Gastroesophageal sphincter (tissue), 4 donors: ENCODE data around the gene TMCC3. TPM values are rescaled to one million over a fixed set of nuclear protein-coding genes. Genes with fewer than 3 reads are reported as not detected.

Experiments used
- ATAC-seq: fragments of 150-250 bp; one replicate; pipeline ENCODE4 v1.9.1; 2016; ENCODE audit warnings: mild to moderate bottlenecking, moderate library complexity
- H3K27ac ChIP-seq, 4 donors: fragments of 200-600 bp; sonication (generic) in 3 of 4; 1 replicate in 3 of 4; 2 replicates in 1 of 4; pipeline ENCODE4 v1.5.1; 2016 to 2019
- H3K27me3 ChIP-seq: fragments of 200-600 bp; sonication (generic); one replicate; pipeline ENCODE4 v1.5.1; 2019
- H3K36me3 ChIP-seq, 2 donors: fragments of 200-600 bp; sonication (generic); one replicate each; pipeline ENCODE4 v1.5.1; 2019; ENCODE audit warnings: control low read depth in 1 of 2
- H3K4me1 ChIP-seq, 3 donors: fragments of 200-600 bp; sonication (generic); 1 replicate in 2 of 3; 2 replicates in 1 of 3; pipeline ENCODE4 v1.5.1; 2016 to 2019; ENCODE audit warnings: control low read depth in 2 of 3
- H3K4me3 ChIP-seq, 2 donors: fragments of 200-600 bp; sonication (generic); one replicate each; pipeline ENCODE4 v1.5.1; 2019; ENCODE audit warnings: mild to moderate bottlenecking in 1 of 2, moderate library complexity in 1 of 2
- H3K9me3 ChIP-seq, 3 donors: fragments of 200-600 bp; sonication (generic); one replicate each; pipeline ENCODE4 v1.5.1; 2017 to 2019; ENCODE audit warnings: control low read depth in 2 of 3
- CTCF ChIP-seq, 4 experiments: fragments of 200-600 bp in 2 of 4; fragments of 450-650 bp in 2 of 4; sonication (generic) in 1 of 4; IDR thresholded peaks; one replicate each; pipeline ENCODE4 v1.5.1; 2017 to 2019; ENCODE audit warnings: antibody characterized with exemption in 4 of 4, mild to moderate bottlenecking in 2 of 4, moderate library complexity in 2 of 4
- EP300 ChIP-seq: sonication (generic); formaldehyde crosslinking; IDR thresholded peaks from one replicate; pipeline ENCODE4 v1.6.1; 2017; ENCODE audit warnings: antibody characterized with exemption, mild to moderate bottlenecking
- POLR2A ChIP-seq, 2 donors: fragments of 450-650 bp; IDR thresholded peaks; one replicate each; pipeline ENCODE4 v1.6.1; 2017; ENCODE audit warnings: antibody characterized with exemption in 2 of 2, mild to moderate bottlenecking in 2 of 2, moderate library complexity in 1 of 2
- POLR2AphosphoS5 ChIP-seq: sonication (generic); formaldehyde crosslinking; IDR thresholded peaks from one replicate; pipeline ENCODE4 v1.6.1; 2017; ENCODE audit warnings: antibody characterized with exemption
- WGBS, 2 donors: methylation state at CpG; one replicate each; pipeline ENCODE4 v1.1.5; 2018; ENCODE audit warnings: low coverage in 1 of 2; 5-methylcytosine and 5-hydroxymethylcytosine counted together
- total RNA-seq, 4 donors: library from RNA; depleted of rRNA; stranded (reverse); fragments of >200 nt; gene quantifications; one replicate each; pipeline ENCODE4 v1.1.0, GENCODE V29; 2016

The TMCC3 gene
- total RNA-seq, 4 donors from 2014 or later = 9.2 to 24.7 (median 20.2) TPM

DNA sequence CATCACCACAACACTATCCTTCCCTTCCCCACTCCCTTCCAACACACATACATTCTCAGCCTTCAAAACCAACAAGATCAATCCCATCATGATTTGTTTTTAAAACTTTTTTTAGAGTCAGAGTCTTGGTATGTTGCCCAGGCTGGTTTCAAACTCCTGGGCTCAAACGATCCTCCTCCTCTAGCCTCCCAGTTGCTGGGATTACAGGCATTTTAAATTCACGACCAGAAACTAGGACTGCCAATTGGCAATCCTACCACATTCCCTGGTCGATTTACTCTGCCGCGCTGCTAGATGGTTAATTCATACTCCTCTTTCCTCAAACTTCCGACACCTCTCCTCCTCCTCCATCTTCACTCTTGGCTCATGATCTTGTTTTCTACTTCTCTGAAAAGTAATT is 37.5 kb upstream of the TMCC3 start:
- Histone ChIP-seq H3K36me3 (no peaks in the 10 kb centered on the region), H3K27ac (peak overlapping the region in 3 of 4 donors; percentile 2 to 47 (median 14)), H3K4me1 (peaks cover 0 to 36% (median 6%) of the 10 kb centered on the region in 3 donors), H3K27me3 (no peaks in the 10 kb centered on the region), H3K4me3 (no peak overlapping the region), H3K9me3 (no peaks in the 10 kb centered on the region)
- TF ChIP-seq CTCF (IDR thresholded peaks at IDR 0.05) (no peak), POLR2A (IDR thresholded peaks at IDR 0.05) (no peak), EP300 (no peak), POLR2AphosphoS5 (no peak)
- no peak for ATAC-seq
- 57 to 59% methylated on average over 6 of the region's 6 CpGs for WGBS, 2 donors

GRCh38 chr12:94686834-94687628 is 36.7 kb upstream of the TMCC3 start:
- no peak for ATAC-seq
- no peaks in the 10 kb centered on the region for H3K9me3 ChIP-seq
- H3K27me3 ChIP-seq = no peaks in the 10 kb centered on the region
- peak overlapping the region in 1 of 4 donors; percentile 14 for H3K27ac ChIP-seq
- H3K4me3 ChIP-seq = no peak overlapping the region
- no peaks in the 10 kb centered on the region for H3K36me3 ChIP-seq
- H3K4me1 ChIP-seq = peaks cover 0 to 36% (median 6%) of the 10 kb centered on the region in 3 donors
- WGBS, 2 donors = 55 to 69% methylated on average over 6 of the region's 6 CpGs
- no peak for TF ChIP-seq EP300
- TF ChIP-seq POLR2AphosphoS5 = no peak

DNA sequence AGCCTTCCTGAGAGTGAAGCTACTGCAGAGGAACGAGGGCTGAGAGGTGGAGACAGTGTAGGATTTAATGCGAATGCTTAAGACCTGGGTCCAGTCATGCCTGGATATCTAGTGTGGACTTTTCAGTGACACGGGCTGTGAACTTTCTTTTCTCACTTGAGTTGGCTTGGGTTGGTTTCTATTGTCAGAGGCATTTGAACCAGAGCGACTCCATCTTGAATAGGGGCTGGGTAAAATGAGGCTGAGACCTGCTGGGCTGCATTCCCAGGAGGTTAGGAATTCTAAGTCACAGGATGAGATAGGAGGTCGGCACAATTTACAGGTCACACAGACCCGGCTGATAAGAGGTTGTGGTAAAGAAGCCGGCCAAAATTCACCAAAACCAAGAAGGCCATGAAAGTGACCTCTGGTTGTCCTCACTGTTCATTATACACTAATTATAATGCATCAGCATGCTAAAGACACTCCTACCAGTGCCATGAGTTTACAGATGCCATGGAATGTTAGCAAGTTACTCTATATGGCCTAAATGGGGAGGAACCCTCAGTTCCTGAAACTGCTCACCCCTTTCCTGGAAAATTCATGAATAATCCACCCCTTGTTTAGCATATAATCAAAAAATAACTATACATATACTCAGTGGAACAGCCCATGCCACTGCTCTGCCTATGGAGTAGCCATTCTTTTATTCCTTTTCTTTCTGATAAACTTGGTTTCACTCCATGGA is 34.2 kb upstream of the TMCC3 start:
- 98 to 100% methylated on average over 6 to 7 of the region's 7 CpGs for WGBS, 2 donors
- H3K27me3 ChIP-seq = no peaks in the 10 kb centered on the region
- no peaks in the 10 kb centered on the region for H3K36me3 ChIP-seq
- no peak for TF ChIP-seq EP300
- TF ChIP-seq CTCF (IDR thresholded peaks at IDR 0.05) = no peak
- TF ChIP-seq POLR2A (IDR thresholded peaks at IDR 0.05) = no peak
- no peak for TF ChIP-seq POLR2AphosphoS5
- no peak overlapping the region for H3K27ac ChIP-seq
- no peak for ATAC-seq
- H3K4me3 ChIP-seq = no peak overlapping the region
- H3K4me1 ChIP-seq = peaks cover 0 to 21% (median 0%) of the 10 kb centered on the region in 3 donors
- H3K9me3 ChIP-seq = no peaks in the 10 kb centered on the region

- H3K36me3 ChIP-seq = no peaks in the 10 kb centered on the region
- ATAC-seq = no peak
- 74 to 86% methylated on average over 4 of the region's 4 CpGs for WGBS, 2 donors
- H3K27me3 ChIP-seq = no peaks in the 10 kb centered on the region
- TF ChIP-seq EP300 = no peak
- no peak for TF ChIP-seq POLR2AphosphoS5
- TF ChIP-seq CTCF (IDR thresholded peaks at IDR 0.05) = no peak
- no peak for TF ChIP-seq POLR2A (IDR thresholded peaks at IDR 0.05)
- H3K27ac ChIP-seq = no peak overlapping the region
- H3K9me3 ChIP-seq = no peaks in the 10 kb centered on the region
- H3K4me3 ChIP-seq = no peak overlapping the region
- peaks cover 0 to 31% (median 0%) of the 10 kb centered on the region in 3 donors for H3K4me1 ChIP-seq
Observed at GRCh38 chr12:94679554-94680195, 29.3 kb upstream of the TMCC3 start.

DNA sequence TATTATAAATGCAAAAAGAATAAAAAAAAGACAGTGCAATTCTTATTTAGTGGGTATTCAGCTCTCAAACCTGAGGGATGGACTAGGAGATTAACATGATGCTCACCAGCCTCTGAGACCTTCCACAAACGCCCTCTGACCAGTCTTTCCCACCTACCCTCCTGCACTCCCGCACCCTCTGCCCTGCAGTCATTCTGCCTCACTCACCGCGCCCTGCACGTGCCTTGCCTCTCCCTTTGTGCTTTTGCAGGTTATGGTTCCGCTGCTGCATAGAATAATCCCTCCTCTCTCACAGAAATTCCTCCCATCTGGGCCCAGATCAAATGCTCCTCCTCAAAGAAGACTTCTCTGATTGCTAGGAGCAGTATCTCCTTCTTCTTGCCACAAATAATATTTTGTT is 28.5 kb upstream of the TMCC3 start:
- WGBS, 2 donors = 91 to 100% methylated on average over 1 to 6 of the region's 6 CpGs

More for the DNA sequence above, 28.5 kb upstream of the TMCC3 start:
- H3K4me1 ChIP-seq = peaks cover 0 to 39% (median 0%) of the 10 kb centered on the region in 3 donors
- TF ChIP-seq POLR2AphosphoS5 = no peak
- TF ChIP-seq CTCF (IDR thresholded peaks at IDR 0.05) = no peak
- TF ChIP-seq EP300 = no peak
- TF ChIP-seq POLR2A (IDR thresholded peaks at IDR 0.05) = no peak
- no peak for ATAC-seq
- no peak overlapping the region for H3K4me3 ChIP-seq
- H3K36me3 ChIP-seq = no peaks in the 10 kb centered on the region
- H3K27me3 ChIP-seq = no peaks in the 10 kb centered on the region
- no peaks in the 10 kb centered on the region for H3K9me3 ChIP-seq
- no peak overlapping the region for H3K27ac ChIP-seq
